OCI-LY7 (cell line): ENCODE data around the gene ZNF750. TPM values are rescaled to one million over a fixed set of nuclear protein-coding genes. Genes with fewer than 3 reads are reported as not detected.

ENCODE experiments used
- BruUV-seq: library from RNA; stranded (reverse); fragments of 400-500 nt; replicated peaks from 2 replicates; lab custom pipeline; 2021; lab: Mats Ljungman, UMichigan
- CTCF ChIA-PET: fragments of 300-600 bp; sonication (Branson Sonifier 250); formaldehyde crosslinking; loops from one replicate; lab custom pipeline; 2022; ENCODE audit warnings: antibody characterized with exemption; ENCODE audit not compliant: unreplicated experiment; lab: Charles Lee
- POLR2A ChIA-PET: fragments of 300-600 bp; sonication (Branson Sonifier 250); formaldehyde crosslinking; loops from one replicate; lab custom pipeline; 2022; ENCODE audit warnings: antibody characterized with exemption; lab: Charles Lee
- DNase-seq: peaks from one replicate; pipeline ENCODE4 v3.0.0-alpha.2; 2015; ENCODE audit warnings: low spot score
- H2AFZ ChIP-seq: fragments of 200-600 bp; sonication (generic), shearing (Covaris generic); 2 replicates; pipeline ENCODE4 v1.6.1; 2014; ENCODE audit warnings: mild to moderate bottlenecking, antibody characterized with exemption, low read length, moderate library complexity
- H3K27ac ChIP-seq: fragments of 200-600 bp; sonication (generic); 2 replicates; pipeline ENCODE4 v1.5.1; 2014; ENCODE audit warnings: mixed run types, low read depth, mild to moderate bottlenecking, moderate library complexity, low read length, inconsistent platforms; ENCODE audit not compliant: poor library complexity, severe bottlenecking
- H3K36me3 ChIP-seq: fragments of 200-600 bp; sonication (generic); 2 replicates; pipeline ENCODE4 v1.6.1; 2014; ENCODE audit warnings: mild to moderate bottlenecking, antibody characterized with exemption, low read length, moderate library complexity, mixed read lengths; ENCODE audit not compliant: insufficient read depth
- H3K4me1 ChIP-seq: fragments of 200-600 bp; sonication (generic); 2 replicates; pipeline ENCODE4 v1.5.1; 2014; ENCODE audit warnings: mild to moderate bottlenecking, low read length; ENCODE audit not compliant: insufficient read depth, poor library complexity, severe bottlenecking
- H3K4me2 ChIP-seq: fragments of 200-600 bp; sonication (generic); 2 replicates; pipeline ENCODE4 v1.6.1; 2014; ENCODE audit warnings: mild to moderate bottlenecking, low read length
- H3K4me3 ChIP-seq: fragments of 200-600 bp; sonication (generic); 2 replicates; pipeline ENCODE4 v1.5.1; 2014; ENCODE audit warnings: mild to moderate bottlenecking, low read depth, low read length; ENCODE audit not compliant: poor library complexity, severe bottlenecking
- H3K79me2 ChIP-seq: fragments of 200-600 bp; sonication (generic); 2 replicates; pipeline ENCODE4 v1.6.1; 2016; ENCODE audit warnings: low read depth, mild to moderate bottlenecking, low read length, moderate library complexity, mixed read lengths; ENCODE audit not compliant: insufficient read depth
- H3K9me2 ChIP-seq: fragments of 200-600 bp; sonication (generic); 2 replicates; pipeline ENCODE4 v1.6.1; 2016; ENCODE audit warnings: mild to moderate bottlenecking, low read length, mixed read lengths; ENCODE audit not compliant: insufficient read depth
- H3K9me3 ChIP-seq: fragments of 200-600 bp; sonication (generic); 2 replicates; pipeline ENCODE4 v1.6.1; 2014; ENCODE audit warnings: mild to moderate bottlenecking, mixed run types, low read length, mixed read lengths
- H4K20me1 ChIP-seq: fragments of 200-600 bp; sonication (generic); 2 replicates; pipeline ENCODE4 v1.6.1; 2014; ENCODE audit warnings: mild to moderate bottlenecking, antibody characterized with exemption, low read length, moderate library complexity, mixed read lengths; ENCODE audit not compliant: insufficient read depth
- EZH2phosphoT487 ChIP-seq: fragments of 200-600 bp; sonication (generic); IDR thresholded peaks from 2 replicates; pipeline ENCODE4 v1.6.1; 2018; ENCODE audit warnings: low read depth, borderline replicate concordance, mild to moderate bottlenecking, mixed run types, antibody characterized with exemption, low read length, moderate library complexity, mixed read lengths
- intact Hi-C: fragments of 100-400 bp; cut with micrococcal nuclease; formaldehyde crosslinking; loops from one replicate; pipeline ENCODE4 v1.10.0; 2022; ENCODE audit not compliant: unreplicated experiment
- total RNA-seq, 2 experiments: library from RNA; depleted of rRNA in 1 of 2; stranded (reverse); fragments of >200 nt in 1 of 2; shearing (Covaris generic) in 1 of 2; gene quantifications; 2 replicates each; pipeline ENCODE4 v1.2.3, GENCODE V29; 2014 to 2022
- TF ChIP-seq, protein P1 (sequence below): fragments of 200-600 bp; sonication (generic); conservative IDR thresholded peaks from 2 replicates; pipeline ENCODE4 v1.5.1; 2014; ENCODE audit warnings: mild to moderate bottlenecking, antibody characterized with exemption, low read length, moderate library complexity, mixed read lengths

ZNF750 gene
- total RNA-seq, 2 experiments from 2014 or later, result not detected

DNA sequence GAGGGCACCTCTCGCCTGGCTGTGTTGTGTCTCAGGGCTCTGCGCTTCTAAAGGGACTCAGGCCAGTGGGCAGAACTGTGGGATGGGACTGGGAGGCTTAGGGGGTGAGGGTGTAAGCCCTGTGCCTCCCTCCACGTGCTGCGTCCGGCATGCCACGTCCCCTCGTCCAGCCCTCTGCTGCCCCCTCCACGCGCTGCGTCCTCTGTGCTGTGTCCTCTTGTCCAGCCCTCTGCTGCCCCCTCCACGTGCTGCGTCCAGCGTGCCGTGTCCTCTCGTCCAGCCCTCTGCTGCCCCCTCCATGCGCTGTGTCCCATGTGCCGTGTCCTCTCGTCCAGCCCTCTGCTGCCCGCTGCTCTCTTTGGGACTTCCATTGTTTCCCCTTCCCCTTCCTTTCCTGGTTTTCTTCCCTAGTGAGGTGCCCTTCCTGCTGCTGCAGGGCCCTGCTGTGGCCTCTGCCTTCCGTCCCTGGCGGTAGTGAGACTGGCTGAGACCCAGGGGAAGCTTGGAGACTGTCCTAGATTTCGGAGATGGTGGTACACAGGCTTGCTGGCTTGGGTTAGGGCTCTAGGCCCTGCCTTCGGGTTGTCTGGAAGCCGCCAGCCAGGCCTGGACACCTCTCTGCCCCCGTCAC lies 6.4 kb upstream of the ZNF750 start:
- H3K79me2 ChIP-seq, result no peaks in the 10 kb centered on the region
- no peak for TF ChIP-seq EZH2phosphoT487
- TF ChIP-seq, protein P1, sequence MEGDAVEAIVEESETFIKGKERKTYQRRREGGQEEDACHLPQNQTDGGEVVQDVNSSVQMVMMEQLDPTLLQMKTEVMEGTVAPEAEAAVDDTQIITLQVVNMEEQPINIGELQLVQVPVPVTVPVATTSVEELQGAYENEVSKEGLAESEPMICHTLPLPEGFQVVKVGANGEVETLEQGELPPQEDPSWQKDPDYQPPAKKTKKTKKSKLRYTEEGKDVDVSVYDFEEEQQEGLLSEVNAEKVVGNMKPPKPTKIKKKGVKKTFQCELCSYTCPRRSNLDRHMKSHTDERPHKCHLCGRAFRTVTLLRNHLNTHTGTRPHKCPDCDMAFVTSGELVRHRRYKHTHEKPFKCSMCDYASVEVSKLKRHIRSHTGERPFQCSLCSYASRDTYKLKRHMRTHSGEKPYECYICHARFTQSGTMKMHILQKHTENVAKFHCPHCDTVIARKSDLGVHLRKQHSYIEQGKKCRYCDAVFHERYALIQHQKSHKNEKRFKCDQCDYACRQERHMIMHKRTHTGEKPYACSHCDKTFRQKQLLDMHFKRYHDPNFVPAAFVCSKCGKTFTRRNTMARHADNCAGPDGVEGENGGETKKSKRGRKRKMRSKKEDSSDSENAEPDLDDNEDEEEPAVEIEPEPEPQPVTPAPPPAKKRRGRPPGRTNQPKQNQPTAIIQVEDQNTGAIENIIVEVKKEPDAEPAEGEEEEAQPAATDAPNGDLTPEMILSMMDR, result no peak

DNA sequence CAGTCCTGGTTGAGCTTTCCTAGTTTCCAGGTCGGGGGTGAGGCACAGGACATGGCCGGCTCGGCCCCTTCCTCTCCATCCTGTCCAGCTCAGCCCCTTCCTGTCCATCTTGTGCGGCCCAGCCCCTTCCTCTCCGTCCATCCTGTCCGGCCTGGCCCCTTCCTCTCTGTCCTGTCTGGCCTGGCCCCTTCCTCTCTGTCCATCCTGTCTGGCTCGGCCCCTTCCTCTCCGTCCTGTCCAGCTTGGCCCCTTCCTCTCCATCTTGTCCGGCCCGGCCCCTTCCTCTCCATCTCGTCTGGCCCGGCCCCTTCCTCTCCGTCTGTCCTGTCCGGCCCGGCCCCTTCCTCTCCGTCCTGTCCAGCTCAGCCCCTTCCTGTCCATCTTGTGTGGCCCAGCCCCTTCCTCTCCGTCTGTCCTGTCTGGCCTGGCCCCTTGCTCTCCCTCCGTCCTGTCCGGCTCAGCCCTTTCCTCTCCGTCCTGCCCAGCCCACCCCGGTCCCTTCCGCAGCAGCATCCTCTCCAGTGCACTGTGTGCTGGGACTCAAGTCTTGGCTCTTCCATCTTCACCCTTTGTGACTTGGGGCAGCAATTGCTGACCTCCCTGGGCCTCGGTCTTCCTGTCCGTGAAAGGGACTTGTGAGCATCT lies 5.5 kb upstream of the ZNF750 start:
- POLR2A ChIA-PET, result no interaction called here
- intact Hi-C loops, result no loop called here
- H3K4me1 ChIP-seq, result peaks cover 8% of the 10 kb centered on the region
- H2AFZ ChIP-seq, result no peak overlapping the region
- no peak for DNase-seq
- H3K9me3 ChIP-seq, result no peaks in the 10 kb centered on the region
- H3K4me2 ChIP-seq, result no peak overlapping the region
- TF ChIP-seq EZH2phosphoT487, result no peak
- TF ChIP-seq, protein P1, result no peak
- H3K79me2 ChIP-seq, result no peaks in the 10 kb centered on the region
- no peak overlapping the region for H3K4me3 ChIP-seq
- no peaks in the 10 kb centered on the region for H4K20me1 ChIP-seq
- peaks cover 12% of the 10 kb centered on the region for H3K36me3 ChIP-seq
- CTCF ChIA-PET, result no interaction called here
- no TSS peak for BruUV-seq
- no peaks in the 10 kb centered on the region for H3K9me2 ChIP-seq
- H3K27ac ChIP-seq, result no peak overlapping the region

More for the DNA sequence above, 6.4 kb upstream of the ZNF750 start:
- Histone ChIP-seq H3K4me1 (peaks cover 8% of the 10 kb centered on the region), H2AFZ (no peak overlapping the region), H3K4me2 (no peak overlapping the region), H3K27ac (no peak overlapping the region), H4K20me1 (no peaks in the 10 kb centered on the region), H3K9me2 (no peaks in the 10 kb centered on the region), H3K36me3 (peaks cover 19% of the 10 kb centered on the region), H3K9me3 (no peaks in the 10 kb centered on the region), H3K4me3 (no peak overlapping the region)
- no TSS peak for BruUV-seq
- ChIA-PET POLR2A (no interaction called here), CTCF (no interaction called here)
- no peak for DNase-seq
- intact Hi-C loops, result no loop called here

DNA sequence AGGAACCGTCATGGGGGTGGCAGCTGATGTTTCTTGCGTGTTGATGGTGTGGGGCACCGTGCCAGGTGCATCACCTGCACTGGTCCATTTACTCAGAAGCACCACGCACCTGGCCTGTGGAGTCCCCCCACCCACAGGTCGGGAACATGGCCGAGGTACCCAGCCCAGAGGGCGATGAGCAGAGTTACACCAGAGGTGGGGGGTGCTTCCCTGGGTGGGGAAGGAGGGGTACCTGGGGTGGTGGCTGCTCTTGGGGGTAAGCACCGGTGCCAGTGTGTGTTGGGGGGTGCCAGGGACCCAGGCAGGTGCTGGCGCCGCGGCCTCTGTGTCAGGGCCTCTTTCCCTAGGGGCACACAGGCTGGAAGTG lies 5.0 kb upstream of the ZNF750 start:
- intact Hi-C loops, result no loop called here
- Histone ChIP-seq H4K20me1 (no peaks in the 10 kb centered on the region), H3K9me2 (no peaks in the 10 kb centered on the region), H3K4me3 (no peak overlapping the region), H3K4me1 (peaks cover 7% of the 10 kb centered on the region), H3K9me3 (no peaks in the 10 kb centered on the region), H3K27ac (no peak overlapping the region), H3K4me2 (no peak overlapping the region), H2AFZ (no peak overlapping the region), H3K79me2 (no peaks in the 10 kb centered on the region), H3K36me3 (peaks cover 7% of the 10 kb centered on the region)
- BruUV-seq, result no TSS peak
- DNase-seq, result no peak
- TF ChIP-seq EZH2phosphoT487, result no peak
- TF ChIP-seq, protein P1, result no peak
- ChIA-PET CTCF (no interaction called here), POLR2A (interaction anchor here (1.2 kb wide), 3 partner anchors 9 to 24 kb away, joined by 3 to 6 read pairs (median 5); no protein-coding TSS in a partner anchor)
